GM12874 (cell line): ENCODE measurements around the gene GABBR2.

Source experiments
- CTCF ChIP-seq: IDR thresholded peaks from 2 replicates; pipeline ENCODE4 v1.5.1; 2011; ENCODE audit warnings: low read depth, mild to moderate bottlenecking, control low read depth, low read length, moderate library complexity; ENCODE audit not compliant: insufficient read depth

The GABBR2 gene

GRCh38 chr9:98291820-98292219 is 416.9 kb downstream of the GABBR2 start:
- TF ChIP-seq CTCF: no peak

- no peak for TF ChIP-seq CTCF
These were observed 418.3 kb downstream of the GABBR2 start for GRCh38 chr9:98290411-98290810.

GRCh38 chr9:98289614-98290201 is 419.0 kb downstream of the GABBR2 start:
- no peak for TF ChIP-seq CTCF

- no peak for TF ChIP-seq CTCF
These were observed 419.9 kb downstream of the GABBR2 start for GRCh38 chr9:98288881-98289280.

- no peak for TF ChIP-seq CTCF
These were observed 421.4 kb downstream of the GABBR2 start for GRCh38 chr9:98287384-98287783.

GRCh38 chr9:98285446-98285845 is 423.3 kb downstream of the GABBR2 start:
- TF ChIP-seq CTCF: no peak

GRCh38 chr9:98284754-98285153 is 424.0 kb downstream of the GABBR2 start:
- TF ChIP-seq CTCF: no peak
